ENCODE results near the gene CDK10. TPM values are rescaled to one million over a fixed set of nuclear protein-coding genes. Genes with fewer than 3 reads are reported as not detected.
"Not testable (repeated sequence)": the region's sequence is repeated elsewhere in the genome, so short reads cannot be mapped to it uniquely, and the experiment has no call there.

The CDK10 gene
- total RNA-seq, 2 experiments from 2014 or later: 80.5 to 94.2 TPM

GRCh38 chr16:89656435-89657121, 29.9 kb upstream of the CDK10 start:
- Mint-ChIP-seq H3K27me3 (no peaks in the 10 kb centered on the region), H3K4me1 (peaks cover 35% of the 10 kb centered on the region), H3K36me3 (peaks cover 21% of the 10 kb centered on the region), H3K27ac (peak overlapping the region; percentile 80), H3K9me3 (ENCODE audit: low read depth) (no peaks in the 10 kb centered on the region), H3K4me3 (peak overlapping the region; percentile 87)
- no peak for DNase-seq
- ATAC-seq: no peak
- CTCF ChIA-PET: interaction anchor here (0.8 to 1.2 kb wide), 3 partner anchors 15 to 293 kb away, joined by 3 to 4 read pairs (median 3); no protein-coding TSS in a partner anchor

GRCh38 chr16:89657442-89658220, 28.9 kb upstream of the CDK10 start, which contains the start of the genes CHMP1A and SPATA33:
CHMP1A (minus strand) TSS chr16:89657708; CDS start chr16:89657588, 120 bp downstream.
SPATA33 (plus strand) TSS chr16:89657836; CDS start chr16:89657912, 76 bp downstream.
- CTCF ChIA-PET: interaction anchor here (0.8 to 1.7 kb wide), 4 partner anchors 8 to 292 kb away, joined by 3 to 5 read pairs (median 4); no protein-coding TSS in a partner anchor

GRCh38 chr16:89658221-89658879, 28.1 kb upstream of the CDK10 start:
- Mint-ChIP-seq H3K27ac (peak overlapping the region; percentile 77), H3K9me3 (ENCODE audit: low read depth) (no peaks in the 10 kb centered on the region), H3K27me3 (no peaks in the 10 kb centered on the region), H3K4me3 (peak overlapping the region; percentile 87), H3K36me3 (peaks cover 35% of the 10 kb centered on the region), H3K4me1 (peaks cover 35% of the 10 kb centered on the region)
- no peak for DNase-seq
- CTCF ChIA-PET: interaction anchor here (1.1 to 1.7 kb wide), 4 partner anchors 9 to 56 kb away, joined by 3 to 5 read pairs (median 4); no protein-coding TSS in a partner anchor
- peak; percentile 28 for ATAC-seq

More at GRCh38 chr16:89657442-89658220, 28.9 kb upstream of the CDK10 start, which contains the start of the genes CHMP1A and SPATA33:
- peaks cover 35% of the 10 kb centered on the region for H3K4me1 Mint-ChIP-seq
- ATAC-seq (peak; percentile 95), DNase-seq (peak; percentile 93)
- H3K36me3 Mint-ChIP-seq: peaks cover 29% of the 10 kb centered on the region
- H3K4me3 Mint-ChIP-seq: peak within 1 kb of the TSS; percentile 87
- peak within 1 kb of the TSS; percentile 80 for H3K27ac Mint-ChIP-seq
- no peaks in the 10 kb centered on the region for H3K9me3 Mint-ChIP-seq (ENCODE audit: low read depth)
- no peaks in the 10 kb centered on the region for H3K27me3 Mint-ChIP-seq

- Mint-ChIP-seq H3K27me3 (no peaks in the 10 kb centered on the region), H3K27ac (no peak overlapping the region), H3K9me3 (ENCODE audit: low read depth) (no peaks in the 10 kb centered on the region), H3K4me1 (peaks cover 31% of the 10 kb centered on the region), H3K36me3 (peaks cover 45% of the 10 kb centered on the region), H3K4me3 (no peak overlapping the region)
- DNase-seq: no peak
- no peak for ATAC-seq
- CTCF ChIA-PET: interaction anchor here (0.8 to 1.5 kb wide), 2 partner anchors 39 to 41 kb away, joined by 3 read pairs; partner anchors contain the start of gene SPATA2L
These were observed 26.3 kb upstream of the CDK10 start for GRCh38 chr16:89660146-89660545.

- DNase-seq (no peak), ATAC-seq (no peak)
- peaks cover 24% of the 10 kb centered on the region for H3K4me1 Mint-ChIP-seq
- no peaks in the 10 kb centered on the region for H3K9me3 Mint-ChIP-seq (ENCODE audit: low read depth)
- H3K4me3 Mint-ChIP-seq: no peak overlapping the region
- H3K27ac Mint-ChIP-seq: no peak overlapping the region
- no peaks in the 10 kb centered on the region for H3K27me3 Mint-ChIP-seq
- peaks cover 45% of the 10 kb centered on the region for H3K36me3 Mint-ChIP-seq
- CTCF ChIA-PET: interaction anchor here (1.5 kb wide), 1 partner anchor 38 kb away, joined by 3 read pairs; no protein-coding TSS in a partner anchor
These were observed 25.3 kb upstream of the CDK10 start for GRCh38 chr16:89661215-89661614.

- peaks cover 43% of the 10 kb centered on the region for H3K36me3 Mint-ChIP-seq
- H3K27me3 Mint-ChIP-seq, ATAC-seq: not testable (repeated sequence)
These were observed 22.3 kb upstream of the CDK10 start for GRCh38 chr16:89664238-89664637.

GRCh38 chr16:89667000-89667399, 19.5 kb upstream of the CDK10 start:
- not testable (repeated sequence) for H3K9me3 Mint-ChIP-seq (ENCODE audit: low read depth); H3K4me3 Mint-ChIP-seq; H3K4me1 Mint-ChIP-seq; ATAC-seq; H3K27me3 Mint-ChIP-seq; DNase-seq; H3K27ac Mint-ChIP-seq
- peaks cover 22% of the 10 kb centered on the region for H3K36me3 Mint-ChIP-seq
- CTCF ChIA-PET: interaction anchor here (0.6 kb wide), 1 partner anchor 55 kb away, joined by 3 read pairs; no protein-coding TSS in a partner anchor

More at GRCh38 chr16:89664238-89664637, 22.3 kb upstream of the CDK10 start:
- H3K27ac Mint-ChIP-seq; DNase-seq; H3K9me3 Mint-ChIP-seq (ENCODE audit: low read depth); H3K4me3 Mint-ChIP-seq; CTCF ChIA-PET: not testable (repeated sequence)
- peaks cover 11% of the 10 kb centered on the region for H3K4me1 Mint-ChIP-seq

GRCh38 chr16:89667633-89668032, 18.9 kb upstream of the CDK10 start:
- ATAC-seq: no peak
- no peak overlapping the region for H3K4me3 Mint-ChIP-seq
- H3K27ac Mint-ChIP-seq: no peak overlapping the region
- H3K36me3 Mint-ChIP-seq: peaks cover 16% of the 10 kb centered on the region
- H3K4me1 Mint-ChIP-seq: no peaks in the 10 kb centered on the region
- no peaks in the 10 kb centered on the region for H3K27me3 Mint-ChIP-seq
- no peaks in the 10 kb centered on the region for H3K9me3 Mint-ChIP-seq (ENCODE audit: low read depth)
- DNase-seq: no peak
- CTCF ChIA-PET: interaction anchor here (1.3 kb wide), 1 partner anchor 33 kb away, joined by 3 read pairs; no protein-coding TSS in a partner anchor

- H3K27ac Mint-ChIP-seq: no peak overlapping the region
- ATAC-seq: no peak
- no peaks in the 10 kb centered on the region for H3K4me1 Mint-ChIP-seq
- peaks cover 6% of the 10 kb centered on the region for H3K36me3 Mint-ChIP-seq
- no peaks in the 10 kb centered on the region for H3K27me3 Mint-ChIP-seq
- CTCF ChIA-PET: interaction anchor here (0.6 to 1.3 kb wide), 2 partner anchors 32 to 105 kb away, joined by 3 read pairs; no protein-coding TSS in a partner anchor
- H3K4me3 Mint-ChIP-seq: no peak overlapping the region
- H3K9me3 Mint-ChIP-seq (ENCODE audit: low read depth): no peaks in the 10 kb centered on the region
- no peak for DNase-seq
These were observed 17.7 kb upstream of the CDK10 start for GRCh38 chr16:89668790-89669158.

- no peak overlapping the region for H3K27ac Mint-ChIP-seq
- CTCF ChIA-PET: no interaction called here
- no peaks in the 10 kb centered on the region for H3K9me3 Mint-ChIP-seq (ENCODE audit: low read depth)
- peaks cover 2% of the 10 kb centered on the region for H3K36me3 Mint-ChIP-seq
- no peak for ATAC-seq
- DNase-seq: no peak
- no peaks in the 10 kb centered on the region for H3K4me1 Mint-ChIP-seq
- no peaks in the 10 kb centered on the region for H3K27me3 Mint-ChIP-seq
- H3K4me3 Mint-ChIP-seq: no peak overlapping the region
These were observed 16.7 kb upstream of the CDK10 start for GRCh38 chr16:89669755-89670154.

- H3K9me3 Mint-ChIP-seq (ENCODE audit: low read depth): no peaks in the 10 kb centered on the region
- no peaks in the 10 kb centered on the region for H3K4me1 Mint-ChIP-seq
- H3K36me3 Mint-ChIP-seq: peaks cover 2% of the 10 kb centered on the region
- no peak overlapping the region for H3K27ac Mint-ChIP-seq
- no peak for DNase-seq
- no peak overlapping the region for H3K4me3 Mint-ChIP-seq
- CTCF ChIA-PET: interaction anchor here (0.9 kb wide), 1 partner anchor 30 kb away, joined by 3 read pairs; no protein-coding TSS in a partner anchor
- no peaks in the 10 kb centered on the region for H3K27me3 Mint-ChIP-seq
- ATAC-seq: no peak
These were observed 15.7 kb upstream of the CDK10 start for GRCh38 chr16:89670496-89671431.

GRCh38 chr16:89671565-89671964, 14.9 kb upstream of the CDK10 start:
- ATAC-seq; CTCF ChIA-PET; DNase-seq; H3K36me3 Mint-ChIP-seq; H3K4me1 Mint-ChIP-seq; H3K4me3 Mint-ChIP-seq; H3K27ac Mint-ChIP-seq; H3K27me3 Mint-ChIP-seq; H3K9me3 Mint-ChIP-seq (ENCODE audit: low read depth): not testable (repeated sequence)
